CD4-positive, alpha-beta T cell (primary cell): ENCODE results near the gene THAP2. TPM values are rescaled to one million over a fixed set of nuclear protein-coding genes. Genes with fewer than 3 reads are reported as not detected.

ENCODE experiments used
- ATAC-seq: fragments of 200-7000 bp; cut with Tn5 transposase; one replicate; pipeline ENCODE4 v1.10.0; 2022; ENCODE audit warnings: mild to moderate bottlenecking; ENCODE audit not compliant: poor library complexity
- CTCF ChIA-PET: fragments of 350-600 bp; sonication (Branson Sonifier 250); formaldehyde crosslinking; loops from one replicate; lab custom pipeline; 2021; ENCODE audit warnings: antibody characterized with exemption, inconsistent platforms; lab: Charles Lee
- POLR2A ChIA-PET: fragments of 350-600 bp; sonication (Branson Sonifier 250); formaldehyde crosslinking; loops from one replicate; lab custom pipeline; 2021; ENCODE audit warnings: antibody characterized with exemption, inconsistent platforms; lab: Charles Lee
- DNase-seq, 14 experiments: peaks; one replicate each; pipeline ENCODE4 v3.0.0-alpha.2; 2013 to 2020; ENCODE audit warnings: mixed read lengths in 2 of 14
- H3K27ac ChIP-seq, 2 donors: one replicate each; pipeline versions ENCODE4 v1.5.1 to v1.7.0; 2013; ENCODE audit warnings: low read length in 2 of 2, low read depth in 1 of 2, mild to moderate bottlenecking in 1 of 2
- H3K27me3 ChIP-seq, 2 experiments: 1 replicate in 1 of 2; 2 replicates in 1 of 2; pipeline versions ENCODE4 v1.6.1 to v1.7.0; 2013; ENCODE audit warnings: low read length in 2 of 2, control low read depth in 1 of 2, mild to moderate bottlenecking in 1 of 2, moderate library complexity in 1 of 2; ENCODE audit not compliant: insufficient read depth in 2 of 2, control insufficient read depth in 1 of 2
- H3K36me3 ChIP-seq: one replicate; pipeline ENCODE4 v1.6.1; 2013; ENCODE audit warnings: low read length, control low read depth; ENCODE audit not compliant: insufficient read depth
- H3K4me1 ChIP-seq: one replicate; pipeline ENCODE4 v1.6.1; 2013; ENCODE audit warnings: low read length, control low read depth; ENCODE audit not compliant: insufficient read depth
- H3K4me3 ChIP-seq: one replicate; pipeline ENCODE4 v1.5.1; 2013; ENCODE audit warnings: mild to moderate bottlenecking, low read length, moderate library complexity
- H3K9me3 ChIP-seq, 2 experiments: 1 replicate in 1 of 2; 2 replicates in 1 of 2; pipeline versions ENCODE4 v1.6.1 to v1.7.0; 2013; ENCODE audit warnings: low read length in 2 of 2, mild to moderate bottlenecking in 2 of 2, control low read depth in 1 of 2, moderate library complexity in 1 of 2; ENCODE audit not compliant: control insufficient read depth in 1 of 2, insufficient read depth in 1 of 2
- H3K27ac Mint-ChIP-seq: one replicate; pipeline ENCODE4 v1.8.0; 2020; ENCODE audit warnings: mixed read lengths
- H3K27me3 Mint-ChIP-seq: one replicate; pipeline ENCODE4 v1.8.0; 2021; ENCODE audit warnings: mixed read lengths
- H3K36me3 Mint-ChIP-seq: one replicate; pipeline ENCODE4 v1.8.0; 2021; ENCODE audit warnings: low read depth, mixed read lengths
- H3K4me1 Mint-ChIP-seq: one replicate; pipeline ENCODE4 v1.8.0; 2021; ENCODE audit warnings: low read depth, mixed read lengths
- H3K4me3 Mint-ChIP-seq: one replicate; pipeline ENCODE4 v1.8.0; 2020; ENCODE audit warnings: mild to moderate bottlenecking, mixed read lengths
- H3K9me3 Mint-ChIP-seq: one replicate; pipeline ENCODE4 v1.8.0; 2020; ENCODE audit warnings: mixed read lengths
- intact Hi-C, 2 experiments: fragments of 100-400 bp; cut with DNase I in 1 of 2; cut with micrococcal nuclease in 1 of 2; formaldehyde crosslinking; loops; one replicate each; pipeline versions ENCODE4 v1.15.1 to v1.9.0; 2023 to 2025; cut with DNase I, micrococcal nuclease
- total RNA-seq, 174 experiments: library from RNA in 2 of 174; stranded (reverse) in 2 of 174; gene quantifications; one replicate each; pipeline ENCODE4 v1.2.3 and lab custom pipeline; 2021 to 2026
- TF ChIP-seq, protein P1 (sequence below): fragments of 200-600 bp; IDR thresholded peaks from one replicate; pipeline ENCODE4 v1.8.0; 2022; ENCODE audit warnings: antibody characterized with exemption, mild to moderate bottlenecking

THAP2 gene
- total RNA-seq, 2 experiments from 2014 or later: 12.1 to 12.6 TPM

DNA sequence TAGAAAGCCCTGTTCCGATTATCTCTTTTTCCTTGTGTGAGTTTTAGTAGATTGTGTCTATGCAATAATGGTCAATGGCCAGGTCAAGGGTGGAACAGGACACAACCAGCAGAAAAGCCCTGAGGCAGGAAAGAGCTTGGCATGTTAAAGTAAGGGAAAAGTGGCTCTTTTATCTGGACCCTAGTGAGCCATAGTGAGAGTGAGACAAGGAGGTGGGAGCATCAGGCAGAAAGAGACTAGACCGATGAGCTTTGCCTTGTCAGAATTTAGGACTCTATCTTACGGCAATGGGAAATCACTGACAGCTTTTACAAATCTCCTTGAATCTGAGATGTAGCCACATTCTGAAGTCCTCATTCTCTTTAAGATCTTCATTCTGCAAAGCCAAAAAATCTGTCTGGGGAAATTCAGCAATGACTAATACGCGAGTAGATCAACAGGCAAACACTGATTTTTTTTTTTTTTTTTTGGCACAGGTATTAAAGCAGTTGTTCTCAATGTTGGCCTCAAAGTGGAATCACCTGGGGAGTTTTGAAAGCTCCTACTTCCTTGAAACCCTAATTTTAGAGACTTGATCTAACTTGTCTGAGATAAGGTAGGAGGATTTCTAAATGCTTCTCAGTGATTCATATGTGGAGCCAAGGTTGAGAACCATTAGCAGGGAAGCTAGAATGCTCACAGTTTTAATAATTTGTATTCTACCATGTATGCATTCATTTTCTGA is 55.7 kb downstream of the THAP2 start:
- Histone ChIP-seq H3K4me1 (no peaks in the 10 kb centered on the region), H3K27ac (no peak overlapping the region), H3K27me3 (no peaks in the 10 kb centered on the region), H3K9me3 (peaks cover 4 to 7% of the 10 kb centered on the region in 2 experiments), H3K4me3 (no peak overlapping the region), H3K36me3 (no peaks in the 10 kb centered on the region)
- Mint-ChIP-seq H3K9me3 (peaks cover 7% of the 10 kb centered on the region), H3K4me1 (no peaks in the 10 kb centered on the region), H3K4me3 (no peak overlapping the region), H3K27me3 (no peaks in the 10 kb centered on the region), H3K27ac (no peak overlapping the region), H3K36me3 (no peaks in the 10 kb centered on the region)
- CTCF ChIA-PET: no interaction called here
- TF ChIP-seq, protein P1, sequence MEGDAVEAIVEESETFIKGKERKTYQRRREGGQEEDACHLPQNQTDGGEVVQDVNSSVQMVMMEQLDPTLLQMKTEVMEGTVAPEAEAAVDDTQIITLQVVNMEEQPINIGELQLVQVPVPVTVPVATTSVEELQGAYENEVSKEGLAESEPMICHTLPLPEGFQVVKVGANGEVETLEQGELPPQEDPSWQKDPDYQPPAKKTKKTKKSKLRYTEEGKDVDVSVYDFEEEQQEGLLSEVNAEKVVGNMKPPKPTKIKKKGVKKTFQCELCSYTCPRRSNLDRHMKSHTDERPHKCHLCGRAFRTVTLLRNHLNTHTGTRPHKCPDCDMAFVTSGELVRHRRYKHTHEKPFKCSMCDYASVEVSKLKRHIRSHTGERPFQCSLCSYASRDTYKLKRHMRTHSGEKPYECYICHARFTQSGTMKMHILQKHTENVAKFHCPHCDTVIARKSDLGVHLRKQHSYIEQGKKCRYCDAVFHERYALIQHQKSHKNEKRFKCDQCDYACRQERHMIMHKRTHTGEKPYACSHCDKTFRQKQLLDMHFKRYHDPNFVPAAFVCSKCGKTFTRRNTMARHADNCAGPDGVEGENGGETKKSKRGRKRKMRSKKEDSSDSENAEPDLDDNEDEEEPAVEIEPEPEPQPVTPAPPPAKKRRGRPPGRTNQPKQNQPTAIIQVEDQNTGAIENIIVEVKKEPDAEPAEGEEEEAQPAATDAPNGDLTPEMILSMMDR: no peak
- no peak for DNase-seq
- POLR2A ChIA-PET: no interaction called here
- intact Hi-C loops: no loop called here
- no peak for ATAC-seq

DNA sequence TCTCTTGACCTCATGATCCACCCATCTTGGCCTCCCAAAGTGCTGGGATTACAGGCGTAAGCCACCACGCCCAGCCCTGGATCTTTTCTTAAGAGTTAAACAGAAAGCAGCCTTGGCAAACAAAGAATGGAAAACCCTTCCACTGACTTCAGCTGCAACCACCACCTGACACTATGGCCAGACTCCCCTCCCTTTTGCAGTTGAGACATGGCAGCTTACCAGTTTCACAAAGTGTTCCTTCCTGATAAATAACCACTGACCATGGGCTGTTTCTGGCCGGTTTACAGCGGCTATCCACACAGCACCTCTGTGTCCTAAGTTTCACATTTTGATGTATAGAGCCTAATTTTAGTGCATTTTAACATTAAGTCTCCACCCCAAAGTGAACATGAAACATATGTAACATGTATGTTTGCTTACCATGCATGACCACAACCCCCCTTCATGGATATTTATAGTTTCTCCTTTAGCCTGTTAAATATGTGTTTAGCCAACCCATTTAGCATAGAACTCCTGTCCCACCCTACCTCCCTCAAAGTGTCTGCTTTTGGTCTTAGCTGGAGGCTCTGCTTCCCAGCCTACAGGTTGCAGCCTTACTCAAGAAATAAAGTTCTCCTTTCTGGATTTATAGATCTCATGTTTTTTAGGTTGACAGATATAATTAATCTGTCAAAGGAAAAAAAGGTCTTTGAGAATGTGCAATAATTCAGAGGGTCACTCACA is 57.8 kb downstream of the THAP2 start:
- intact Hi-C loops: no loop called here
- Histone ChIP-seq H3K4me1 (no peaks in the 10 kb centered on the region), H3K27ac (no peak overlapping the region), H3K27me3 (no peaks in the 10 kb centered on the region), H3K36me3 (no peaks in the 10 kb centered on the region), H3K4me3 (no peak overlapping the region), H3K9me3 (no peaks in the 10 kb centered on the region)
- ATAC-seq: no peak
- Mint-ChIP-seq H3K27me3 (no peaks in the 10 kb centered on the region), H3K36me3 (no peaks in the 10 kb centered on the region), H3K27ac (no peak overlapping the region), H3K4me1 (no peaks in the 10 kb centered on the region), H3K9me3 (no peaks in the 10 kb centered on the region), H3K4me3 (no peak overlapping the region)
- no peak for DNase-seq
- CTCF ChIA-PET: interaction anchor here (0.6 kb wide), 1 partner anchor 362 kb away, joined by 3 read pairs; no protein-coding TSS in a partner anchor
- POLR2A ChIA-PET: no interaction called here
- TF ChIP-seq, protein P1: no peak

DNA sequence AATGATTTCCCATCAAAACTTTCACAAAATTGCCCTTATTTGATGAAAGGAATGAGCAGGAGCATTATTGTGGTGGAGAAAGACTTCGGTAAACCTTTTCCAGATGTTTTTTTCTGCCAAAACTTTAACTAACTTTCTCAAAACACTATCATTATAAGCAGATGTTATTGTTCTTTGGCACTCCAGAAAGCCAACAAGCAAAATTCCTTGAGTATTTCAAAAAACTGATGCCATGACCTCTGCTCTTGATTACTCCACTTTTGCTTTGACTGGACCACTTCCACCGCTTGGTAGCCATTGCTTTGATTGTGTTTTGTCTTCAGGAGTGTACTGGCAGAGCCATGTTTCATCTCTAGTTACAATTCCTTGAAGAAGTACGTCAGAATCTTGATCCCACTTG is 60.9 kb downstream of the THAP2 start:
- Histone ChIP-seq H3K4me3 (no peak overlapping the region), H3K27ac (no peak overlapping the region), H3K4me1 (no peaks in the 10 kb centered on the region), H3K36me3 (no peaks in the 10 kb centered on the region), H3K9me3 (no peaks in the 10 kb centered on the region), H3K27me3 (no peaks in the 10 kb centered on the region)
- no peaks in the 10 kb centered on the region for H3K9me3 Mint-ChIP-seq
- CTCF ChIA-PET: no interaction called here
- no peak overlapping the region for H3K27ac Mint-ChIP-seq
- DNase-seq (no peak), ATAC-seq (no peak)
- POLR2A ChIA-PET: no interaction called here
- no peaks in the 10 kb centered on the region for H3K36me3 Mint-ChIP-seq
- no peaks in the 10 kb centered on the region for H3K4me1 Mint-ChIP-seq
- no peak overlapping the region for H3K4me3 Mint-ChIP-seq
- no peaks in the 10 kb centered on the region for H3K27me3 Mint-ChIP-seq
- intact Hi-C loops: no loop called here
- TF ChIP-seq, protein P1: no peak
